Smooth muscle cell of the brain vasculature (primary cell): ENCODE data around the gene ACER3.
"Not testable (repeated sequence)": the region's sequence is repeated elsewhere in the genome, so short reads cannot be mapped to it uniquely, and the experiment has no call there.

ENCODE experiments used
- DNase-seq: peaks from one replicate; pipeline ENCODE4 v3.0.0-alpha.2; 2012; ENCODE audit warnings: low read depth, low spot score

The ACER3 gene

GRCh38 chr11:76995081-76995576, 134.4 kb downstream of the ACER3 start:
- DNase-seq: no peak

GRCh38 chr11:76997512-76997911, 136.8 kb downstream of the ACER3 start:
- DNase-seq: no peak

GRCh38 chr11:76999597-76999996, 138.9 kb downstream of the ACER3 start:
- DNase-seq: no peak

GRCh38 chr11:77001613-77002012, 140.9 kb downstream of the ACER3 start:
- no peak for DNase-seq

GRCh38 chr11:77002776-77003175, 142.1 kb downstream of the ACER3 start:
- DNase-seq: no peak

GRCh38 chr11:77003963-77004362, 143.2 kb downstream of the ACER3 start:
- DNase-seq: no peak

- no peak for DNase-seq
Measured at GRCh38 chr11:77009533-77010160, 148.9 kb downstream of the ACER3 start.

GRCh38 chr11:77014669-77015068, 154.0 kb downstream of the ACER3 start:
- DNase-seq: no peak

GRCh38 chr11:77018396-77018924, 157.7 kb downstream of the ACER3 start:
- not testable (repeated sequence) for DNase-seq

- DNase-seq: no peak
Measured at GRCh38 chr11:77019976-77020595, 159.4 kb downstream of the ACER3 start.

- no peak for DNase-seq
Measured at GRCh38 chr11:77020734-77021133, 160.0 kb downstream of the ACER3 start.

- no peak for DNase-seq
Measured at GRCh38 chr11:77024745-77025144, 164.0 kb downstream of the ACER3 start.

GRCh38 chr11:77026221-77026620, 165.5 kb downstream of the ACER3 start:
- no peak for DNase-seq

GRCh38 chr11:77026743-77027142, 166.0 kb downstream of the ACER3 start:
- no peak for DNase-seq

GRCh38 chr11:77027275-77027674, 166.6 kb downstream of the ACER3 start:
- DNase-seq: no peak

- no peak for DNase-seq
Measured at GRCh38 chr11:77029829-77030228, 169.1 kb downstream of the ACER3 start.

- no peak for DNase-seq
Measured at GRCh38 chr11:77030834-77031414, 170.2 kb downstream of the ACER3 start.

GRCh38 chr11:77031599-77031998, 170.9 kb downstream of the ACER3 start:
- no peak for DNase-seq

GRCh38 chr11:77035039-77035438, 174.3 kb downstream of the ACER3 start:
- DNase-seq: no peak

GRCh38 chr11:77035580-77035979, 174.9 kb downstream of the ACER3 start:
- DNase-seq: no peak

- DNase-seq: no peak
Measured at GRCh38 chr11:77036398-77036797, 175.7 kb downstream of the ACER3 start.

- no peak for DNase-seq
Measured at GRCh38 chr11:77037057-77037456, 176.3 kb downstream of the ACER3 start.
